Activated CD4-positive, alpha-beta T cell treated with anti-CD3 and anti-CD28 coated beads, Interleukin-2, amount 50 U/mL, for 1 hour (primary cell): Measurements from ENCODE around the gene KAZN.

Source experiments
- DNase-seq: peaks from one replicate; pipeline ENCODE4 v3.0.0-alpha.2; 2020

KAZN gene

GRCh38 chr1:14871218-14871970, 272.9 kb downstream of the KAZN start:
- DNase-seq: no peak

- no peak for DNase-seq
Measured at GRCh38 chr1:14872762-14873161, 274.3 kb downstream of the KAZN start.

GRCh38 chr1:14873677-14874076, 275.2 kb downstream of the KAZN start:
- DNase-seq: no peak

- DNase-seq: no peak
Measured at GRCh38 chr1:14875524-14876509, 277.3 kb downstream of the KAZN start.

- no peak for DNase-seq
Measured at GRCh38 chr1:14876747-14877146, 278.3 kb downstream of the KAZN start.

- DNase-seq: no peak
Measured at GRCh38 chr1:14877224-14877623, 278.7 kb downstream of the KAZN start.

GRCh38 chr1:14878124-14878523, 279.6 kb downstream of the KAZN start:
- DNase-seq: no peak

DNA sequence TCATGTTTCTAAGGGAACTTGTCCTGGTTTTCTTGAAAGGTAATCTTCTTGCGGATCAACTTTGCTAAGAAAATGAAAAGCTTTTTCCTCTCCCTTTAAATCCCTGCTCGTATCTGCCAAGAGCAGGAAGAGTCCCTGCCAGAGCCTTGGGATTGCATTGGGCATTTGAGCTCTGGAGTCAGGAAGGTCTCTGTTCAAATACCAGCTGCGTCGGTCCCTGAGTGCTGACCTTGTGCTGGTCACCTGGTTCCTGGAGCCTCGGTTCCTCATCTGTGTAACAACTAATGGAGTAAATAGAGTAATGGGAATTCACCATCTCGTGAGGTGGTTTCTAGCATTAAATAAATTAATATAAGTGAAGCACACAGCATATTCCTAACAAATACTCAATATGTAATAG, 280.5 kb downstream of the KAZN start:
- no peak for DNase-seq

GRCh38 chr1:14880456-14881316, 282.2 kb downstream of the KAZN start:
- DNase-seq: no peak

GRCh38 chr1:14881775-14882672, 283.5 kb downstream of the KAZN start:
- DNase-seq: no peak

GRCh38 chr1:14884614-14885175, 286.2 kb downstream of the KAZN start:
- DNase-seq: no peak

DNA sequence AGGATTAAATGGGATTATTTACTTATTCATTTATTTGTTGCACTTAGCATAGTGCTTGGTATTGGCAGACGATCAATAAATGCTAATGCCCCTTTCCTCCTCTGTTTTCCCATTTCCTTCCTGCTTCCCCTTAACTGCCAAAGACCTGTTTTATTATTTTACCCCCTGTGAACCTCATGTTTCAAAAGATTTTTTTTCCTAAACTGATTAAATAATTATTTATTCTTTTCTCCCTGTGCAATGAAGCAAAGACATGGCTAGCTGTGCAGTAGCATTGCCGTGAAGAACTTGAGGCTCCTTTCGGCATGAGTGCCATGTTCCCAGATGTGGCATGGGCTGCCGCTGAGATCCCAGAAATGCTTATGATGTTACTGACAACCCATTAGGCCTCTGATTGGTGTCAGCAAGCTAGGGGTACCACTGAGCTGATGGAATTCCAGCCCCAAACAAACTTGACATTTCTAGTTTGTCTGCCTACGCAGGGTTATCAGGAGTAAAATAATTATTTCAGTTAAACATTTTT, 288.6 kb downstream of the KAZN start:
- DNase-seq: no peak

- no peak for DNase-seq
Measured at GRCh38 chr1:14887764-14888350, 289.4 kb downstream of the KAZN start.

DNA sequence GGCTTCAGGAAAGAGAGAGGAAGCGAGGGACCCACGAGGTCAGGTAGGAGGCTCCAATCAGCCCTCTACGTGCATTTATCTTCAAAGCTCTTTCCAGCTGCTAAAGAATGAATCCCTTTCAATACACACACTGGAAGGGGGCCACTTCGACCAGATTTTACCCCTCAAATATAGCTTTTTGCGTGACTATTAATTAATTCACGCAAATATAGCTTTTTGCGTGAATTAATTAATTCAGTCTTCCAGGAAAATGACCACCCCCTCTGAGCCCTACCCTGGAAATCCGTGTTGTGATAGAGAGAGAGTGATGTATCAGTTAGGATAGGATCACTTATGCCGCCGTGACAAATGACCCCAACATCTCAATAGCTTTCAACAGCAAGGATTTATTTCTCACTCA, 289.9 kb downstream of the KAZN start:
- DNase-seq: no peak

GRCh38 chr1:14889825-14890440, 291.4 kb downstream of the KAZN start:
- DNase-seq: no peak

DNA sequence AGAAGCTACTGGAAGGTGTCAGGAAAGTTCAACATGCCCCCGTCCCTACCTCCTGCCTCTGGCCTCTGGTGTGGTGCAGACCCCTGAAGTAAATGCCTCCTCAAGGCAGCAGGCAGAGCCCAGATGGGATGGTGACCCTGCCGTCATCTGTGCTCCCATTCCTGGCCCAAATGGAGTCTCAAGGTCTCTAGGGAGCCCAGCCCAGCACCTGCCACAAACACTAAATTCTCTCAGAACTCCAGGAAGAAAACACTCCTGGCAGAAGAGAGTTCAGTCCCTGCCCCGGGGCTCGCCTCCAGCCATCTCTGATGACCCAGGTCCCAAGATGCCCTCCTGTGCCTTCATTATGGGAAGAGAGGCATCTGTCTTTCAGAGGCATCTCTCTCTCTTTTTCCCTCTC, 293.5 kb downstream of the KAZN start:
- no peak for DNase-seq

DNA sequence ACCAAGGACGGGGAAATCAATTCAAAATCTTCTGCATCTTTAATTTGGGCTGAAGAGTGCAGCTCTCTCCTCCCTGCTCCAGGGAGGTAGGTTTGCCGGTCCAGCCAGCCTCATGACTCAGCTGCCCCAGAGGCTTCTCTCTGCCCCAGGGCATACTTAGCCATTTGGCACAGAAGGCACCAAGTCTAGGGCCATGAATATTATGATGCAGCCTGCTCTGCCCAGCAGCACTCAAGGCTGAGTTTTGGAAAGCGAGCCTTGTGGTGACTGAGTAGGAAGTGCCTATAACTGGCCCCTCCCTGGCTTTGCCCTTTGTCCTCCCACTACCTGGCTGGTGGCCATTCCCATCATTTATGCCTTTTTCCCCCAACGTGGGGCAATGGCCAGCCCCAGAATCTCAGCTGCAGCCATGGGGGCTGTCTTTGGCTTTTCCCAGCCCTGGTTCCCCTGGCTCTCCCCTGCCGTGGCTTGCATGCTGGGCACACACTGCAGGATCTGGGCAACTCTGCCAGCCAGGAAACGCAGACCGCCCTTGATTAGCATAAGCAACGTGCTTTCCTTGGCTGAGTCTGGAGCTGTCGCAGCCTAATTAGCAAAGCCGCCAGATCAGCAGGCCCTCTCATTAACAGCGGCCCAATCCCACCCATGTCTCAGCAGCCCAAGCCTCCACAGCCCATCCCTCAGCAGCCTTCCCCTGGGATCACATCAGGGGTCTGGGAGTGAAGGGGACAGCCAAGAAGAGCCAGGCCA, 296.5 kb downstream of the KAZN start:
- DNase-seq: no peak

GRCh38 chr1:14895727-14896126, 297.2 kb downstream of the KAZN start:
- DNase-seq: no peak

DNA sequence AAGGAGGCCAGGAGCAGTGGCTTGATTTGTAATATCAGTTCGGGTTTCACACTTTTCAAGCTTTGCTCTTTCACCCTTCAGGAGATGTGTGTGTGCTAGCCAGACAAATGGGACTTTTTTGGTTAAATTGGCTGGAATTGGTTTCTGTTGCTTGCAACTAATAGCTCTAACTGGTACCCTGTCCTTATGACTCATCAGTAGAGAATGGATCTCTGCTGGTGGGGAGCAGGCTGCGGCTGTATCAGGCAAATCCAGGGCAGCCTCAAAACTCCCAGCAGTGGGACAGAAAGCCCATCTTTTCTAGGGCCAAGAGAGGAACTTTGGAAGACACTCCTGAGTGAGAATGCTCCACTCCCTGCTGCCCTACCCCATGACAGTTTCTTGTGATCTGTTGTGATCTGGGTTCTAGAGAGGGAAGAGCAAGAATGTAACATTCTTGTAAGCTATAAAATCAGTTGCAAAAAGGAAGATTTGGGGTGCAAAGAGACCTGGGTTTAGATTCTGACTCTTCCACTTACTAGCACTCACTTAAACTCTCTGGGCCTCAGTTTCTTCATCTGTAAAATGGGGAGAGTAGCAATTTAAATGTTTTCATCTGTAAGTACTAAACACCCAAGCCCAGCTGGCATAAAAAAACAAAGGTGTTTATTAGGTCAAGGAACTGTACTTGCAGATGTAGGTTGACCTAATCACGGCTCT, 298.0 kb downstream of the KAZN start:
- no peak for DNase-seq
